Astrocyte (in vitro differentiated cells and primary cell): Measurements from ENCODE around the gene KRTAP1-3. TPM values are rescaled to one million over a fixed set of nuclear protein-coding genes. Genes with fewer than 3 reads are reported as not detected.
"Not testable (repeated sequence)": the region's sequence is repeated elsewhere in the genome, so short reads cannot be mapped to it uniquely, and the experiment has no call there.

ENCODE experiments used
- DNase-seq: peaks from one replicate; pipeline ENCODE4 v3.0.0-alpha.2; 2010; ENCODE audit warnings: low read depth
- FAIRE-seq: peaks from 2 replicates; lab custom pipeline; 2011; peaks lifted over from hg19 to GRCh38; lab: Jason Lieb, UNC
- H2AFZ ChIP-seq: 2 replicates; pipeline ENCODE4 v1.6.0; 2012; ENCODE audit warnings: low read depth, low read length, inconsistent platforms
- H3K27ac ChIP-seq: 2 replicates; pipeline ENCODE4 v1.5.1; 2011; ENCODE audit warnings: low read depth, low read length, inconsistent platforms
- H3K27me3 ChIP-seq: 2 replicates; pipeline ENCODE4 v1.6.0; 2011; ENCODE audit warnings: low read length, inconsistent platforms; ENCODE audit not compliant: insufficient read depth
- H3K36me3 ChIP-seq: 2 replicates; pipeline ENCODE4 v1.5.1; 2011; ENCODE audit warnings: low read length, inconsistent platforms; ENCODE audit not compliant: insufficient read depth
- H3K4me1 ChIP-seq: 2 replicates; pipeline ENCODE4 v1.5.1; 2011; ENCODE audit warnings: low read length, inconsistent platforms; ENCODE audit not compliant: insufficient read depth
- H3K4me2 ChIP-seq: 2 replicates; pipeline ENCODE4 v1.6.0; 2012; ENCODE audit warnings: low read length, inconsistent platforms
- H3K4me3 ChIP-seq: 2 replicates; pipeline ENCODE4 v1.5.1; 2011; ENCODE audit warnings: low read depth, mild to moderate bottlenecking, low read length, inconsistent platforms; ENCODE audit not compliant: insufficient read depth
- H3K79me2 ChIP-seq: 2 replicates; pipeline ENCODE4 v1.6.0; 2012; ENCODE audit warnings: mild to moderate bottlenecking, low read length, inconsistent platforms; ENCODE audit not compliant: insufficient read depth
- H3K9ac ChIP-seq: 2 replicates; pipeline ENCODE4 v1.6.0; 2012; ENCODE audit warnings: mild to moderate bottlenecking, low read length, inconsistent platforms
- H3K9me3 ChIP-seq: 2 replicates; pipeline ENCODE4 v1.5.1; 2012; ENCODE audit warnings: low read depth, mild to moderate bottlenecking, low read length, inconsistent platforms; ENCODE audit not compliant: insufficient read depth
- H4K20me1 ChIP-seq: 2 replicates; pipeline ENCODE4 v1.6.0; 2012; ENCODE audit warnings: low read length, inconsistent platforms; ENCODE audit not compliant: insufficient read depth
- H3K27ac Mint-ChIP-seq: one replicate; pipeline ENCODE4 v1.8.0; 2021; ENCODE audit warnings: mild to moderate bottlenecking, mixed read lengths; ENCODE audit not compliant: unreplicated experiment
- H3K27me3 Mint-ChIP-seq: one replicate; pipeline ENCODE4 v1.8.0; 2021; ENCODE audit warnings: low read depth, mixed read lengths; ENCODE audit not compliant: unreplicated experiment
- H3K36me3 Mint-ChIP-seq: one replicate; pipeline ENCODE4 v1.8.0; 2021; ENCODE audit warnings: low read depth, mixed read lengths; ENCODE audit not compliant: unreplicated experiment
- H3K4me1 Mint-ChIP-seq: one replicate; pipeline ENCODE4 v1.8.0; 2021; ENCODE audit warnings: low read depth, mixed read lengths; ENCODE audit not compliant: unreplicated experiment
- H3K4me3 Mint-ChIP-seq: one replicate; pipeline ENCODE4 v1.8.0; 2021; ENCODE audit warnings: mild to moderate bottlenecking, moderate library complexity, mixed read lengths; ENCODE audit not compliant: unreplicated experiment
- H3K9me3 Mint-ChIP-seq: one replicate; pipeline ENCODE4 v1.8.0; 2021; ENCODE audit warnings: mild to moderate bottlenecking, mixed read lengths; ENCODE audit not compliant: unreplicated experiment
- CTCF ChIP-seq: IDR thresholded peaks from 2 replicates; pipeline ENCODE4 v1.5.1; 2011; ENCODE audit warnings: low read depth, mild to moderate bottlenecking, inconsistent platforms, low read length, moderate library complexity; ENCODE audit not compliant: insufficient read depth
- EZH2 ChIP-seq: IDR thresholded peaks from 2 replicates; pipeline ENCODE4 v1.6.1; 2012; ENCODE audit warnings: mild to moderate bottlenecking, low read length, inconsistent platforms; ENCODE audit not compliant: insufficient read depth
- total RNA-seq: library from RNA; stranded (reverse); gene quantifications from 2 replicates; pipeline ENCODE4 v1.2.1, GENCODE V29; 2021

The KRTAP1-3 gene
- total RNA-seq, 1 donor from 2014 or later = not detected

- no peak overlapping the region for H3K4me3 ChIP-seq
- TF ChIP-seq CTCF = no peak
- TF ChIP-seq EZH2 = no peak
Observed at GRCh38 chr17:41001795-41002194, 32.9 kb downstream of the KRTAP1-3 start.

GRCh38 chr17:40999563-40999962 is 35.1 kb downstream of the KRTAP1-3 start, which contains the start of gene KRTAP3-2:
TSS of gene KRTAP3-2 (minus strand) at chr17:40999906. CDS start at chr17:40999853, 53 bp downstream.
- FAIRE-seq, H3K36me3 ChIP-seq, H3K9ac ChIP-seq, H3K4me1 ChIP-seq, H3K79me2 ChIP-seq, H2AFZ ChIP-seq, H3K27me3 ChIP-seq, H3K27ac Mint-ChIP-seq, H3K9me3 ChIP-seq, H4K20me1 ChIP-seq, H3K4me3 Mint-ChIP-seq, H3K4me3 ChIP-seq, DNase-seq, H3K27ac ChIP-seq, H3K4me1 Mint-ChIP-seq, H3K27me3 Mint-ChIP-seq, H3K36me3 Mint-ChIP-seq, H3K4me2 ChIP-seq, H3K9me3 Mint-ChIP-seq: not testable (repeated sequence)

More at GRCh38 chr17:41001795-41002194, 32.9 kb downstream of the KRTAP1-3 start:
- Histone ChIP-seq H3K27ac (no peak overlapping the region), H2AFZ (no peak overlapping the region), H3K36me3 (no peaks in the 10 kb centered on the region), H3K9ac (no peak overlapping the region), H3K4me2 (no peak overlapping the region), H3K4me1 (no peaks in the 10 kb centered on the region), H3K9me3 (no peaks in the 10 kb centered on the region), H3K79me2 (no peaks in the 10 kb centered on the region), H3K27me3 (no peaks in the 10 kb centered on the region), H4K20me1 (no peaks in the 10 kb centered on the region)
- no peak overlapping the region for H3K27ac Mint-ChIP-seq
- no peaks in the 10 kb centered on the region for H3K36me3 Mint-ChIP-seq
- no peak overlapping the region for H3K4me3 Mint-ChIP-seq
- peaks cover 6% of the 10 kb centered on the region for H3K4me1 Mint-ChIP-seq
- H3K27me3 Mint-ChIP-seq = peaks cover 2% of the 10 kb centered on the region
- H3K9me3 Mint-ChIP-seq = no peaks in the 10 kb centered on the region
- no peak for FAIRE-seq
- no peak for DNase-seq

- H3K36me3 Mint-ChIP-seq = no peaks in the 10 kb centered on the region
- no peak overlapping the region for H3K4me3 ChIP-seq
- H2AFZ ChIP-seq = peak overlapping the region; percentile 24
- no peak for DNase-seq
- H3K79me2 ChIP-seq = no peaks in the 10 kb centered on the region
- no peak overlapping the region for H3K9ac ChIP-seq
- H3K27me3 Mint-ChIP-seq = no peaks in the 10 kb centered on the region
- no peak overlapping the region for H3K27ac ChIP-seq
- H4K20me1 ChIP-seq = no peaks in the 10 kb centered on the region
- no peak overlapping the region for H3K4me3 Mint-ChIP-seq
- no peaks in the 10 kb centered on the region for H3K4me1 ChIP-seq
- H3K9me3 ChIP-seq = no peaks in the 10 kb centered on the region
- FAIRE-seq = no peak
- no peaks in the 10 kb centered on the region for H3K9me3 Mint-ChIP-seq
- no peaks in the 10 kb centered on the region for H3K27me3 ChIP-seq
- H3K36me3 ChIP-seq = no peaks in the 10 kb centered on the region
- no peak for TF ChIP-seq EZH2
- no peak for TF ChIP-seq CTCF
- peaks cover 7% of the 10 kb centered on the region for H3K4me1 Mint-ChIP-seq
- H3K27ac Mint-ChIP-seq = no peak overlapping the region
- H3K4me2 ChIP-seq = peak overlapping the region; percentile 35
Observed at GRCh38 chr17:40997361-40997760, 37.3 kb downstream of the KRTAP1-3 start.
